GM18499 (cell line): ENCODE measurements around the gene SIX4.

ENCODE experiments used
- ATAC-seq: cut with Tn5 transposase; IDR thresholded peaks from one replicate; pipeline ENCODE4 v1.9.1; 2021; ENCODE audit warnings: moderate number of reproducible peaks; ENCODE audit not compliant: insufficient read depth, unreplicated experiment

Gene SIX4

GRCh38 chr14:60665177-60665550 is 59.0 kb downstream of the SIX4 start:
- no peak for ATAC-seq

GRCh38 chr14:60662982-60663381 is 61.2 kb downstream of the SIX4 start:
- ATAC-seq = no peak

GRCh38 chr14:60661721-60662120 is 62.4 kb downstream of the SIX4 start:
- ATAC-seq = no peak
